Activated B cell treated with CpG ODN at 0.5 μM for 24 hours (primary cell): ENCODE measurements around the gene KARS1. TPM values are rescaled to one million over a fixed set of nuclear protein-coding genes. Genes with fewer than 3 reads are reported as not detected.

Experiments
- ATAC-seq: fragments of 200-7000 bp; cut with Tn5 transposase; one replicate; pipeline ENCODE4 v1.10.0; 2021; ENCODE audit warnings: low read depth, mild to moderate bottlenecking, moderate library complexity
- CTCF ChIA-PET: fragments of 350-600 bp; sonication (Branson Sonifier 250); formaldehyde crosslinking; loops from one replicate; lab custom pipeline; 2021; ENCODE audit warnings: antibody characterized with exemption; lab: Charles Lee
- POLR2A ChIA-PET: fragments of 350-600 bp; sonication (Branson Sonifier 250); formaldehyde crosslinking; loops from one replicate; lab custom pipeline; 2021; ENCODE audit warnings: antibody characterized with exemption; lab: Charles Lee
- DNase-seq: peaks from one replicate; pipeline ENCODE4 v3.0.0; 2022
- H3K27ac Mint-ChIP-seq: one replicate; pipeline ENCODE4 v1.8.0; 2020; ENCODE audit warnings: mixed read lengths
- H3K27me3 Mint-ChIP-seq: one replicate; pipeline ENCODE4 v1.8.0; 2021; ENCODE audit warnings: mixed read lengths
- H3K36me3 Mint-ChIP-seq: one replicate; pipeline ENCODE4 v1.8.0; 2021; ENCODE audit warnings: low read depth, mixed read lengths
- H3K4me1 Mint-ChIP-seq: one replicate; pipeline ENCODE4 v1.8.0; 2021; ENCODE audit warnings: mixed read lengths
- H3K4me3 Mint-ChIP-seq: one replicate; pipeline ENCODE4 v1.8.0; 2020; ENCODE audit warnings: mild to moderate bottlenecking, mixed read lengths
- H3K9me3 Mint-ChIP-seq: one replicate; pipeline ENCODE4 v1.8.0; 2020; ENCODE audit warnings: mixed read lengths
- intact Hi-C: fragments of 100-400 bp; cut with micrococcal nuclease; formaldehyde crosslinking; loops from one replicate; pipeline ENCODE4 v1.15.1; 2024
- total RNA-seq: library from RNA; stranded (reverse); gene quantifications from 2 replicates; pipeline ENCODE4 v1.2.3, GENCODE V29; 2022
- TF ChIP-seq, protein P1 (sequence below): fragments of 200-600 bp; IDR thresholded peaks from one replicate; pipeline ENCODE4 v1.8.0; 2022; ENCODE audit warnings: antibody characterized with exemption, mild to moderate bottlenecking

KARS1 gene
- total RNA-seq, 1 donor from 2014 or later: 166 TPM

DNA sequence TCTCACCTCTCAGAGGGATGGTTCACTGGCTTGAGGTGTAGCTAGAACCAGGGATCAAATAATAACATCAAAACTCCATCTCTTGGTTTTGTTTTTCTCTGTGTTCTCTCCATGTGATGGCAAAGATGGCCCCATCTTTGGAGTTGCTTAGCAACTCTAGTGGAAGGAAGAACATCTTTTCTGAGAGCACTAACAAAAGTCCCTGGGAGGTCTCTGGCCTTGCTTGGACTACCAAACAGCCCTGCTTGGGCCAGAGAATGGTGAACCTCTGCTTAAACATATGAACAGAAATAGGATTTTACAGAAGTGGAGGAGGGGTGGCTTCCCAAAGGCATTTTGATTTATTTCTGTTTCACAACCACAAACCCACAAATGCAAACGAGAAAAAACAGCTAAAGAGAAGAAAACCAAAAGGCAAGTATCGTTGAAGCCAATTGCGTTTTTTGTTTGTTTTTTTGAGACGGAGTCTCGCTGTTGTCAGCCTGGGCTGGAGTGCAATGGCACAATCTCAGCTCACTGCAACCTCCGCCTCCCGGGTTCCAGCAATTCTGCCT lies 68.1 kb downstream of the KARS1 start:
- DNase-seq: no peak
- CTCF ChIA-PET: interaction anchor here (1.0 kb wide), 1 partner anchor 107 kb away, joined by 3 read pairs; no protein-coding TSS in a partner anchor
- POLR2A ChIA-PET: interaction anchor here (0.6 to 1.0 kb wide), 2 partner anchors 20 to 70 kb away, joined by 3 to 11 read pairs; no protein-coding TSS in a partner anchor
- intact Hi-C loops: no loop called here
- TF ChIP-seq, protein P1, sequence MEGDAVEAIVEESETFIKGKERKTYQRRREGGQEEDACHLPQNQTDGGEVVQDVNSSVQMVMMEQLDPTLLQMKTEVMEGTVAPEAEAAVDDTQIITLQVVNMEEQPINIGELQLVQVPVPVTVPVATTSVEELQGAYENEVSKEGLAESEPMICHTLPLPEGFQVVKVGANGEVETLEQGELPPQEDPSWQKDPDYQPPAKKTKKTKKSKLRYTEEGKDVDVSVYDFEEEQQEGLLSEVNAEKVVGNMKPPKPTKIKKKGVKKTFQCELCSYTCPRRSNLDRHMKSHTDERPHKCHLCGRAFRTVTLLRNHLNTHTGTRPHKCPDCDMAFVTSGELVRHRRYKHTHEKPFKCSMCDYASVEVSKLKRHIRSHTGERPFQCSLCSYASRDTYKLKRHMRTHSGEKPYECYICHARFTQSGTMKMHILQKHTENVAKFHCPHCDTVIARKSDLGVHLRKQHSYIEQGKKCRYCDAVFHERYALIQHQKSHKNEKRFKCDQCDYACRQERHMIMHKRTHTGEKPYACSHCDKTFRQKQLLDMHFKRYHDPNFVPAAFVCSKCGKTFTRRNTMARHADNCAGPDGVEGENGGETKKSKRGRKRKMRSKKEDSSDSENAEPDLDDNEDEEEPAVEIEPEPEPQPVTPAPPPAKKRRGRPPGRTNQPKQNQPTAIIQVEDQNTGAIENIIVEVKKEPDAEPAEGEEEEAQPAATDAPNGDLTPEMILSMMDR: no peak
- Mint-ChIP-seq H3K36me3 (peaks cover 57% of the 10 kb centered on the region), H3K4me1 (peaks cover 56% of the 10 kb centered on the region), H3K27ac (peak overlapping the region; percentile 37), H3K27me3 (no peaks in the 10 kb centered on the region), H3K9me3 (no peaks in the 10 kb centered on the region), H3K4me3 (peak overlapping the region; percentile 15)
- ATAC-seq: no peak

- intact Hi-C loops: no loop called here
- Mint-ChIP-seq H3K4me1 (peaks cover 54% of the 10 kb centered on the region), H3K4me3 (no peak overlapping the region), H3K36me3 (peaks cover 64% of the 10 kb centered on the region), H3K27ac (no peak overlapping the region), H3K27me3 (no peaks in the 10 kb centered on the region), H3K9me3 (no peaks in the 10 kb centered on the region)
- TF ChIP-seq, protein P1: no peak
- CTCF ChIA-PET: interaction anchor here (1.0 kb wide), 1 partner anchor 106 kb away, joined by 3 read pairs; no protein-coding TSS in a partner anchor
- ATAC-seq (no peak), DNase-seq (no peak)
- POLR2A ChIA-PET: no interaction called here
Observed at GRCh38 chr16:75578725-75579124, 68.7 kb downstream of the KARS1 start.

GRCh38 chr16:75578212-75578611 lies 69.3 kb downstream of the KARS1 start:
- H3K36me3 Mint-ChIP-seq: peaks cover 69% of the 10 kb centered on the region
- TF ChIP-seq, protein P1: no peak
- DNase-seq (no peak), ATAC-seq (no peak)
- H3K4me1 Mint-ChIP-seq: peaks cover 53% of the 10 kb centered on the region
- ChIA-PET CTCF (no interaction called here), POLR2A (no interaction called here)
- H3K27ac Mint-ChIP-seq: no peak overlapping the region
- no peak overlapping the region for H3K4me3 Mint-ChIP-seq
- intact Hi-C loops: no loop called here
- H3K27me3 Mint-ChIP-seq: no peaks in the 10 kb centered on the region
- H3K9me3 Mint-ChIP-seq: no peaks in the 10 kb centered on the region

Other genes with a start within 250 kb of the KARS1 start
- gene CFDP1, start 214.2 kb downstream of the KARS1 start, total RNA-seq: 27.7 and 32.0 TPM in 2 replicates
- 25.3 and 28.3 TPM in 2 replicates for gene TMEM170A, start 183.0 kb downstream of the KARS1 start, total RNA-seq
- 0.02 and 0.05 TPM in 2 replicates for gene CHST6, start 152.2 kb downstream of the KARS1 start, total RNA-seq
- gene CHST5, start 111.6 kb downstream of the KARS1 start, total RNA-seq: 0.11 TPM in 1 of 2 replicates, not detected in the other
- 4.0 and 4.1 TPM in 2 replicates for gene TMEM231, start 91.4 kb downstream of the KARS1 start, total RNA-seq
- gene GABARAPL2, start 81.3 kb downstream of the KARS1 start, total RNA-seq: 62.9 and 69.4 TPM in 2 replicates
- 52.7 and 57.2 TPM in 2 replicates for gene ADAT1, start 24.4 kb downstream of the KARS1 start, total RNA-seq
- gene TERF2IP, start 108 bp upstream of the KARS1 start, total RNA-seq: 52.6 and 52.7 TPM in 2 replicates
- gene CPHXL2, start 29.3 kb upstream of the KARS1 start, total RNA-seq: not detected in 2 replicates
- gene DUXB, start 53.8 kb upstream of the KARS1 start, total RNA-seq: not detected in 2 replicates
- gene CPHXL, start 78.8 kb upstream of the KARS1 start, total RNA-seq: not detected in 2 replicates